Osteoblast (primary cell): ENCODE results near the gene GNAI3. TPM values are rescaled to one million over a fixed set of nuclear protein-coding genes. Genes with fewer than 3 reads are reported as not detected.

Experiments
- DNase-seq: peaks from one replicate; pipeline ENCODE4 v3.0.0; 2011; ENCODE audit warnings: low spot score, mixed read lengths; ENCODE audit not compliant: insufficient read length; ENCODE audit errors: missing footprints
- H2AFZ ChIP-seq: 2 replicates; pipeline ENCODE4 v1.6.0; 2011; ENCODE audit warnings: mild to moderate bottlenecking, low read length
- H3K27ac ChIP-seq: 2 replicates; pipeline ENCODE4 v1.5.1; 2011; ENCODE audit warnings: mild to moderate bottlenecking, low read depth, low read length, moderate library complexity
- H3K27me3 ChIP-seq: 2 replicates; pipeline ENCODE4 v1.6.0; 2012; ENCODE audit warnings: mild to moderate bottlenecking, control low read depth, inconsistent platforms, low read length, moderate library complexity; ENCODE audit not compliant: insufficient read depth
- H3K36me3 ChIP-seq: 2 replicates; pipeline ENCODE4 v1.5.1; 2011; ENCODE audit warnings: mild to moderate bottlenecking, low read length, control low read depth, moderate library complexity; ENCODE audit not compliant: insufficient read depth
- H3K4me1 ChIP-seq: 2 replicates; pipeline ENCODE4 v1.5.1; 2011; ENCODE audit warnings: mild to moderate bottlenecking, low read length, control low read depth, moderate library complexity; ENCODE audit not compliant: insufficient read depth
- H3K4me2 ChIP-seq: 2 replicates; pipeline ENCODE4 v1.6.0; 2011; ENCODE audit warnings: mild to moderate bottlenecking, low read length; ENCODE audit not compliant: insufficient read depth
- H3K4me3 ChIP-seq: fragments of 200-600 bp; sonication (generic); 3 replicates; pipeline ENCODE4 v1.5.1; 2012; ENCODE audit warnings: mild to moderate bottlenecking, low read length, inconsistent platforms; ENCODE audit not compliant: insufficient read depth
- H3K79me2 ChIP-seq: 2 replicates; pipeline ENCODE4 v1.6.0; 2012; ENCODE audit warnings: mild to moderate bottlenecking, low read length, control low read depth, inconsistent platforms; ENCODE audit not compliant: insufficient read depth
- H3K9me3 ChIP-seq: 2 replicates; pipeline ENCODE4 v1.5.1; 2011; ENCODE audit warnings: low read depth, low read length, control low read depth
- H4K20me1 ChIP-seq: 2 replicates; pipeline ENCODE4 v1.6.0; 2012; ENCODE audit warnings: mild to moderate bottlenecking, low read length, control low read depth; ENCODE audit not compliant: insufficient read depth
- small RNA-seq: library from RNA; depleted of rRNA; stranded (forward); fragments of <200 nt; gene quantifications from one replicate; pipeline ENCODE3, GENCODE V24; 2012
- total RNA-seq: library from RNA; depleted of rRNA; stranded (reverse); fragments of >200 nt; gene quantifications from 2 replicates; pipeline ENCODE4 v1.2.3, GENCODE V29; 2012
- TF ChIP-seq, protein P1 (sequence below): IDR thresholded peaks from 2 replicates; pipeline ENCODE4 v1.5.1; 2011; ENCODE audit warnings: mild to moderate bottlenecking, low read depth, low read length, moderate library complexity; ENCODE audit errors: extremely low read depth

Gene GNAI3
- total RNA-seq, 1 donor: 14.1 TPM

DNA sequence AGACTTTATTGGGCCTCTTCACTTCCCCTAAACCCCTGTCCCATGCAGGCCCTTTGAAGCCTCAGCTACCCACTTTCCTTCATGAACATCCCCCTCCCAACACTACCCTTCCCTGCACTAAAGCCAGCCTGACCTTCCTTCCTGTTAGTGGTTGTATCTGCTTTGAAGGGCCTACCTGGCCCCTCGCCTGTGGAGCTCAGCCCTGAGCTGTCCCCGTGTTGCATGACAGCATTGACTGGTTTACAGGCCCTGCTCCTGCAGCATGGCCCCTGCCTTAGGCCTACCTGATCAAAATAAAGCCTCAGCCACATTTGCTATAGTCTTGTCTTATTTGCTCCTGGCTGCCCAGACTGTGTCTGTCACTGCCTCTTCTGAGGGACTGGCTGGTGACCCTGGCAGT lies 113.0 kb downstream of the GNAI3 start:
- H3K4me1 ChIP-seq: peaks cover 5% of the 10 kb centered on the region
- no peak overlapping the region for H2AFZ ChIP-seq
- H3K27ac ChIP-seq: no peak overlapping the region
- no peaks in the 10 kb centered on the region for H4K20me1 ChIP-seq
- no peaks in the 10 kb centered on the region for H3K79me2 ChIP-seq
- DNase-seq: no peak
- no peaks in the 10 kb centered on the region for H3K36me3 ChIP-seq
- no peaks in the 10 kb centered on the region for H3K27me3 ChIP-seq
- TF ChIP-seq, protein P1, sequence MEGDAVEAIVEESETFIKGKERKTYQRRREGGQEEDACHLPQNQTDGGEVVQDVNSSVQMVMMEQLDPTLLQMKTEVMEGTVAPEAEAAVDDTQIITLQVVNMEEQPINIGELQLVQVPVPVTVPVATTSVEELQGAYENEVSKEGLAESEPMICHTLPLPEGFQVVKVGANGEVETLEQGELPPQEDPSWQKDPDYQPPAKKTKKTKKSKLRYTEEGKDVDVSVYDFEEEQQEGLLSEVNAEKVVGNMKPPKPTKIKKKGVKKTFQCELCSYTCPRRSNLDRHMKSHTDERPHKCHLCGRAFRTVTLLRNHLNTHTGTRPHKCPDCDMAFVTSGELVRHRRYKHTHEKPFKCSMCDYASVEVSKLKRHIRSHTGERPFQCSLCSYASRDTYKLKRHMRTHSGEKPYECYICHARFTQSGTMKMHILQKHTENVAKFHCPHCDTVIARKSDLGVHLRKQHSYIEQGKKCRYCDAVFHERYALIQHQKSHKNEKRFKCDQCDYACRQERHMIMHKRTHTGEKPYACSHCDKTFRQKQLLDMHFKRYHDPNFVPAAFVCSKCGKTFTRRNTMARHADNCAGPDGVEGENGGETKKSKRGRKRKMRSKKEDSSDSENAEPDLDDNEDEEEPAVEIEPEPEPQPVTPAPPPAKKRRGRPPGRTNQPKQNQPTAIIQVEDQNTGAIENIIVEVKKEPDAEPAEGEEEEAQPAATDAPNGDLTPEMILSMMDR: no peak
- H3K4me3 ChIP-seq: no peak overlapping the region
- H3K4me2 ChIP-seq: no peak overlapping the region
- H3K9me3 ChIP-seq: no peaks in the 10 kb centered on the region

DNA sequence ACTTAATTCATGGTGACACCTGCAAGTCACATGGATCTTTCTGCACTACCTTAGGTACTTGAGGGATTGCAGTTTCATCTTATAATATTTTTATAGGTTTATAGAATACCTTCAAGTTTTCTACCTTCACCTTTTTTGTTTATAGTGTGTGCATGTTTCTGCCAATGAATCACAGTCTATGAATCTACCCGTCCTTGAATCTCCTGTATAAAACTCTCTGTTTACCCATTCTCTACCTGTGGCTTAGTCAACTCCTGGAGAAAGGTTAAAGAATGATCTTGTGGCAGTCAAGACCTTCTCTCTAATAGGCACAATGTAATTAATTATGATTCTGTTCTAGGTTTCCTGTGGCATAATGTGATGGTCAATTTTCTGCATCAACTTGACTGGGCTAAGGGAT lies 116.3 kb downstream of the GNAI3 start:
- H3K4me2 ChIP-seq: no peak overlapping the region
- no peaks in the 10 kb centered on the region for H3K27me3 ChIP-seq
- no peak for DNase-seq
- TF ChIP-seq, protein P1: no peak
- no peak overlapping the region for H3K4me3 ChIP-seq
- H4K20me1 ChIP-seq: no peaks in the 10 kb centered on the region
- H2AFZ ChIP-seq: no peak overlapping the region
- peaks cover 11% of the 10 kb centered on the region for H3K4me1 ChIP-seq
- H3K79me2 ChIP-seq: no peaks in the 10 kb centered on the region
- H3K27ac ChIP-seq: no peak overlapping the region
- H3K9me3 ChIP-seq: no peaks in the 10 kb centered on the region
- no peaks in the 10 kb centered on the region for H3K36me3 ChIP-seq

DNA sequence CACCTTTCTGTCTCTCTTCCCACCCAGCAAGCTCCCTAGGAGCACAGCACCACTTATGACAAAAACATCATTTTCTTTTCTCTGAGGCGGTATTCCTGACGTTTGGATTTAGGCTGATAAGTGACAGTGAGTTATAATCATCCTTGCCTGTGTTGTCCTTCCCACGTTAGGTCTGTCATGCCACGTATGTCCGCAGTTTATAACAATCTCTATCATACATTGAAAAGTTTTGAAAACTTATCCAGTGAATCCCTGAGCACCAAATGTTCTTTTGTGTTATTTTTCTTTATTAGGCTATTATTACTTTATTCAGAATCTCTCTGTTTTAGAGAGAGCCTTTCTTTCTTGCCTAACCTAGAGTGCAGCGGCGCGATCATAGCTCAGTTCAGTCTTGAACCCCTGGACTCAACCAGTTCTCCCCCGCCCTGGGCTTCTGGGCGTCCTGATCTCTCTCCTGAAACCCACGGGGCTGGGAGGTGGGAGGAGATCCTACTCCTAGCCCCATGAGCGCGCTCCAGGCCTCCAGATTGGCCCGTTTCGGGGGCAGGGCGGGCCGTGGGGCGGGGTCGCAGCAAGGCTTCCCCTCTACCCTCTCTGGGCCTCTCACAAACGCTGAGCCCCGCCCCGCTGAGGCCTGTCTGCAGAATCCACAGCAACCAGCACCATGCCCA lies 119.2 kb downstream of the GNAI3 start, which contains the start of gene GSTM2:
Gene GSTM2, plus strand, starts transcription at position 606 of the 671 bp plus-strand sequence. Its CDS starts 59 bp downstream, at position 665.
- Histone ChIP-seq H3K4me3 (peak within 1 kb of the TSS; percentile 73), H2AFZ (peak within 1 kb of the TSS; percentile 83), H3K27me3 (no peaks in the 10 kb centered on the region), H3K4me2 (peak within 1 kb of the TSS; percentile 78), H3K9me3 (no peaks in the 10 kb centered on the region), H3K4me1 (peaks cover 11% of the 10 kb centered on the region), H3K36me3 (peaks cover 4% of the 10 kb centered on the region), H3K79me2 (no peaks in the 10 kb centered on the region), H3K27ac (peak within 1 kb of the TSS; percentile 5), H4K20me1 (no peaks in the 10 kb centered on the region)
- TF ChIP-seq, protein P1: no peak
- DNase-seq: peak; percentile 98

Small RNA genes lying within 50 kb of the gene (small RNA-seq; reads per million reads assigned to genes)
- gene RNU6V: 10.9 reads per million, percentile 92 among the genes with 10 or more reads in this experiment

Other genes with a start within 250 kb of the GNAI3 start
- not detected in 2 replicates for gene MYBPHL, start 241.6 kb upstream of the GNAI3 start, total RNA-seq
- 45.1 and 48.5 TPM in 2 replicates for gene SORT1, start 150.7 kb upstream of the GNAI3 start, total RNA-seq
- 41.5 and 45.6 TPM in 2 replicates for gene PSMA5, start 122.2 kb upstream of the GNAI3 start, total RNA-seq
- gene SYPL2, start 82.1 kb upstream of the GNAI3 start, total RNA-seq: 0.88 and 1.8 TPM in 2 replicates
- 1.8 and 3.5 TPM in 2 replicates for gene ATXN7L2, start 64.7 kb upstream of the GNAI3 start, total RNA-seq
- 6.5 and 10.5 TPM in 2 replicates for gene CYB561D1, start 54.5 kb upstream of the GNAI3 start, total RNA-seq
- gene AMIGO1, start 38.9 kb upstream of the GNAI3 start, total RNA-seq: 2.1 and 2.5 TPM in 2 replicates
- not detected in 2 replicates for gene GPR61, start 8.7 kb upstream of the GNAI3 start, total RNA-seq
- gene GNAT2, start 71.0 kb downstream of the GNAI3 start, total RNA-seq: 0.29 and 0.72 TPM in 2 replicates
- gene AMPD2, start 71.2 kb downstream of the GNAI3 start, total RNA-seq: 55.4 and 59.4 TPM in 2 replicates
- 9.4 and 13.8 TPM in 2 replicates for gene GSTM4, start 107.5 kb downstream of the GNAI3 start, total RNA-seq
- gene GSTM2, start 119.4 kb downstream of the GNAI3 start, total RNA-seq: 14.8 and 16.2 TPM in 2 replicates
- not detected in 2 replicates for gene GSTM1, start 139.2 kb downstream of the GNAI3 start, total RNA-seq
- gene GSTM5, start 163.6 kb downstream of the GNAI3 start, total RNA-seq: 2.1 and 4.3 TPM in 2 replicates
- 49.9 and 50.1 TPM in 2 replicates for gene GSTM3, start 192.4 kb downstream of the GNAI3 start, total RNA-seq
- not detected in 2 replicates for gene EPS8L3, start 215.3 kb downstream of the GNAI3 start, total RNA-seq